Bronchial epithelial cell (primary cell): Measurements from ENCODE around the gene C12orf76. TPM values are rescaled to one million over a fixed set of nuclear protein-coding genes. Genes with fewer than 3 reads are reported as not detected.
"Not testable (repeated sequence)": the region's sequence is repeated elsewhere in the genome, so short reads cannot be mapped to it uniquely, and the experiment has no call there.

Experiments
- DNase-seq: peaks from one replicate; pipeline ENCODE4 v3.0.0-alpha.2; 2010; ENCODE audit warnings: low read depth
- FAIRE-seq: peaks from 2 replicates; lab custom pipeline; 2011; peaks lifted over from hg19 to GRCh38; lab: Jason Lieb, UNC
- H3K27me3 ChIP-seq: 2 replicates; pipeline ENCODE4 v1.5.1; 2011; ENCODE audit warnings: low read length; ENCODE audit not compliant: control insufficient read depth, insufficient read depth
- H3K36me3 ChIP-seq: 2 replicates; pipeline ENCODE4 v1.5.1; 2011; ENCODE audit warnings: low read length; ENCODE audit not compliant: control insufficient read depth, insufficient read depth
- H3K4me3 ChIP-seq: 2 replicates; pipeline ENCODE4 v1.5.1; 2011; ENCODE audit warnings: mild to moderate bottlenecking, low read depth, low read length, control low read depth
- total RNA-seq: library from RNA; depleted of rRNA; stranded (reverse); fragments of >200 nt; gene quantifications from 2 replicates; pipeline ENCODE4 v1.2.1, GENCODE V29; 2014
- TF ChIP-seq, protein P1 (sequence below): IDR thresholded peaks from 2 replicates; pipeline ENCODE4 v1.5.1; 2011; ENCODE audit warnings: mild to moderate bottlenecking, moderate library complexity, low read length, control low read depth, inconsistent platforms; ENCODE audit not compliant: insufficient read depth, severe bottlenecking

C12orf76 gene
- total RNA-seq, 1 donor from 2014 or later, result 17.9 TPM

DNA sequence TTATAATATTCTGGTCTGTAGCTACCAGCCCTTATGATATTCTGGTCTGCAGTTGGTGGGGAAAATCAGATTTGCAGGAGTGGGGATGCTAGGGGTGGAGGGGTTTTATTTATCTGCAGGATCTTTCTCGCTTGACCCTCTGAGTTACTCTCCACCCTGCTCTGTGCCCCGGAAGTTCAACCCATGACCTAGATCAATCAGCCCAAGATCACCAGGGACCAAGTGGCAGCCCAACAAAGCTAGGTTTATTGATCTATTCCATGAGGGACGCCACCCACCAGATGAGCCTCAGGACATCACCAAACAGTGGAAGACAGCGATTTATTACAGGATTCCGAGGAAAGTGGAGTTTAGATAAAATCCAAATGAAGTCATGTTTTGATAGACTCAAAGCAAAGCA lies 25.8 kb upstream of the C12orf76 start:
- TF ChIP-seq, protein P1, sequence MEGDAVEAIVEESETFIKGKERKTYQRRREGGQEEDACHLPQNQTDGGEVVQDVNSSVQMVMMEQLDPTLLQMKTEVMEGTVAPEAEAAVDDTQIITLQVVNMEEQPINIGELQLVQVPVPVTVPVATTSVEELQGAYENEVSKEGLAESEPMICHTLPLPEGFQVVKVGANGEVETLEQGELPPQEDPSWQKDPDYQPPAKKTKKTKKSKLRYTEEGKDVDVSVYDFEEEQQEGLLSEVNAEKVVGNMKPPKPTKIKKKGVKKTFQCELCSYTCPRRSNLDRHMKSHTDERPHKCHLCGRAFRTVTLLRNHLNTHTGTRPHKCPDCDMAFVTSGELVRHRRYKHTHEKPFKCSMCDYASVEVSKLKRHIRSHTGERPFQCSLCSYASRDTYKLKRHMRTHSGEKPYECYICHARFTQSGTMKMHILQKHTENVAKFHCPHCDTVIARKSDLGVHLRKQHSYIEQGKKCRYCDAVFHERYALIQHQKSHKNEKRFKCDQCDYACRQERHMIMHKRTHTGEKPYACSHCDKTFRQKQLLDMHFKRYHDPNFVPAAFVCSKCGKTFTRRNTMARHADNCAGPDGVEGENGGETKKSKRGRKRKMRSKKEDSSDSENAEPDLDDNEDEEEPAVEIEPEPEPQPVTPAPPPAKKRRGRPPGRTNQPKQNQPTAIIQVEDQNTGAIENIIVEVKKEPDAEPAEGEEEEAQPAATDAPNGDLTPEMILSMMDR, result no peak
- Histone ChIP-seq H3K36me3 (no peaks in the 10 kb centered on the region), H3K4me3 (no peak overlapping the region), H3K27me3 (peaks cover 2% of the 10 kb centered on the region)
- no peak for FAIRE-seq
- DNase-seq, result no peak

DNA sequence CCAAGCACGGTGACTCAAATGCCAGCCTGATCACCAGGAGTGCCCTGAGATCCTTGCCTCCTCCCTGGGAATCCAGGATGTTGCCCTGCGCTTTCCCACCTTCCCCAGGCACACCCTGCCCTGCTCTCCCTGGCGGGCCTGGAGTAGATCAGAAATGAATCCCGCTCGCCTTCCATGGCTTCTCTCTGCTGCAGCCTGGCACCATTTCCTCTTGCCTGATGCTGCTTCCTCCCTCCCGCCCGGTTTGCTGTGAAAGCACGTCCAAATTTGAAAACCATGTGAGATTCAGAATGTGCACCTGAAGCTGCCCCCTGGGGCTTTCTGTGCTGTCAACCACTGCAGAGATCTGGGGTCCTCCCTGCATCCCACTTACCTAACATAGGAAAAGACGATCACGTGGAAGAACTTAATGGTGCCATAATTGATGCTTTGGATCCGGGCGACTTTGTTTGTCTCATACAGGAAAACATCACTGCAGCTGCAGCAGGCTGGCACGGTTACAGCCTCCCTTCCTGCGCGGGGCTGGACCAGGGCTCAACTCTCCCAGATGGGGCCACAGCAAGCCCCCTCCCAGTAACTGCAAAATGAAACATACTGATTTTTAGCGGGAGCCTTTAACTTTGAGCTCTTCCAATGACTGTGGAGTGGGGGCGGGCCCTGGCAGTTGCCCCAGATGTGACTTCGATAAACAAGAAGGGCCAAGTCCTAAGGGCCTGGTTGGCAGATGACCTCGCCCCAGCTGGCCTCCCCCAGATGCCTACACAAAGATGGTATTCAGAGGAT lies 24.9 kb upstream of the C12orf76 start:
- no peak for FAIRE-seq

DNA sequence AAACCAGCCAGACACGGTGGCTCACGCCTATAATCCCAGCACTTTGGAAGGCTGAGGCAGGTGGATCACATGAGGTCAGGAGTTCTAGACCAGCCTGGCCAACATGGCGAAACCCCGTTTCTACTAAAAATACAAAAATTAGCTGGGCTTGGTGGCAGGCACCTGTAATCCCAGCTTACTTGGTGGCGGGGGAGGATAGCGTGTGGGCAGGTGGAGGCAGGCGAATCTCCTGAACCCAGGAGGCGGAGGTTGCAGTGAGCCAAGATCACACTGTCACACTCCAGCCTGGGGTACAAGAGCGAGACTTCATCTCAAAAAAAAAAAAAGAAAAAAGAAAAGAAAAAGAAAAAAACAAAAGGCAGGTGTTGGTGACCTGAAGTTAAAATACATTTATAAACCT lies 24.3 kb upstream of the C12orf76 start:
- not testable (repeated sequence) for DNase-seq, H3K27me3 ChIP-seq, FAIRE-seq, H3K4me3 ChIP-seq, H3K36me3 ChIP-seq

More for the DNA sequence above, 24.9 kb upstream of the C12orf76 start:
- Histone ChIP-seq H3K27me3 (peaks cover 2% of the 10 kb centered on the region), H3K36me3 (no peaks in the 10 kb centered on the region), H3K4me3 (no peak overlapping the region)
- DNase-seq, result no peak
- TF ChIP-seq, protein P1, result no peak

DNA sequence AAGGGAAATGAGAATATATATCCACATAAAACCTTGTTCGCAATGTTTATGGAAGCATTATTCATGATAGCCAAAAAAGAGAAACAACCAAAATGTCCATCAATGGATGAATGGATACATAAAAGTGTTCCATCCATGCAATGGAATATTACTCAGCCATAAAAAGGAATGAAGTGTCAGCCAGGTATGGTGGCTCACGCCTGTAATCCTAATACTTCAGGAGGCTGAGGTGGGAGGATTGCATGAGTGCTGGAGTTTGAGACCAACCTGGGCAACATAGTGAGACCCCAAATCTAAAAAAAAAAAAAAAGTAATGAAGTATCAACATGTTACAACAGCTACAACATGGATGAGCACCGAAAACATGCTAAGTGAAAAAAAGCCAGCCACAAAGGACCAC lies 23.6 kb upstream of the C12orf76 start:
- TF ChIP-seq, protein P1, result no peak
- Histone ChIP-seq H3K27me3 (peaks cover 2% of the 10 kb centered on the region), H3K36me3 (no peaks in the 10 kb centered on the region), H3K4me3 (no peak overlapping the region)
- DNase-seq, result no peak
- no peak for FAIRE-seq

DNA sequence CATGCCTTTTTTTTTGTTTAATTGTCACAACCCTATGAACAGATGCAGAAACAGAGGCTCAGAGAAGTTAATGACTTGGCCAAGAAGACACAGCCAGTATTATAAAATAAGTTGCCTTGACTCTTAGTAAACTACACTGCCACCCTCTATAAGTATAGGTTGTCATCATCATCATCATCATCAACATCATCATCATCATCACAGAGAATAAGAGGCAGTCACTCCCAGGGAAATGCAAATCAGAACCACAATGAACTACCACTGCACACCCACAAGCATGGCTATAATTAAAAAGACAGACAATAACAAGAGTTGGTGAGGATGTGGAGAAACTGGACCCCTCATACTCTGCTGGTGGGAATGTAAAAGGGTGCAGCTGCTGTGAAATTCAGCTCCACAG lies 23.2 kb upstream of the C12orf76 start:
- H3K27me3 ChIP-seq, result peaks cover 2% of the 10 kb centered on the region
- FAIRE-seq (no peak), DNase-seq (no peak)
- H3K4me3 ChIP-seq, result no peak overlapping the region
- TF ChIP-seq, protein P1, result no peak
- no peaks in the 10 kb centered on the region for H3K36me3 ChIP-seq

DNA sequence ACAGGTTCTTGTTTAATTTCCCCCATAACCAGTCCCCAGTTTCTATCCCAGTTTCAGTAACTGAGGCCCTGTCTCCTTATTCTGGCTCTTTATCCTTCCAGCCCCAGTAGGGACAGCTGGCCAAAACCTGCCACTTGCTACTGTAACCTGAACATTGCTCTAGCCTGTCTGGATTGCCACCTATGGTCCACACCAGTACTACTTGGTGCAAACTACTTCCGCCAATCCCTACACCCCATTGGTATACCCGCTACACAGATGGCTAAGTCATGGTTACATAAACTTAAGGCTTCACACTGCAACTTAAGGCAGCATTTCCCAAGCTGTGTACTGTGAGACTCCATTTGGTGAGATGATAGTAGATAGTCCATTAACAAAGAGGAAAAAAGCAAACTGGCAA lies 20.3 kb upstream of the C12orf76 start:
- no peaks in the 10 kb centered on the region for H3K36me3 ChIP-seq
- H3K27me3 ChIP-seq, result peaks cover 2% of the 10 kb centered on the region
- TF ChIP-seq, protein P1, result no peak
- FAIRE-seq, result no peak
- no peak for DNase-seq
- H3K4me3 ChIP-seq, result no peak overlapping the region

DNA sequence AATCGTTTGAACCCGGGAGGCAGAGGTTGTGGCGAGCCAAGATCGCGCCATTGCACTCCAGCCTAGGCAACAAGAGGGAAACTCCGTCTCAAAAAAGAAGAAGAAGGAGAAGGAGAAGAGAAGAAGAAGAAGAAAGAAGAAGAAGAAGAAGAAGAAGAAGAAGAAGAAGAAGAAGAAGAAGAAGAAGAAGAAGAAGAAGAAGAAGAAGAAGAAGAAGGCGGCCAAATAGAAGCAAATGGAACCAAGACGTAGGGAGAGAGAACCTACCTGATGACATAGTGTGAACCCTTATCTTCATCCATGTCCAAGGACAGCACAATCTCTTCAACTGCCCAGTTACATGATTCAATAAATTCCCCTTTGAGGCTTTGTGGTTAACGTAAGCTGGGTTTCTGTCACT lies 19.8 kb upstream of the C12orf76 start:
- H3K27me3 ChIP-seq, FAIRE-seq, H3K4me3 ChIP-seq, H3K36me3 ChIP-seq, DNase-seq: not testable (repeated sequence)
